ENCODE data around the gene GCK.

Gene GCK

GRCh38 chr7:44112231-44112996 is 76.8 kb downstream of the GCK start:
- ChIA-PET POLR2A (interaction anchor here (4.7 kb wide), 1 partner anchor 10 kb away, joined by 24 read pairs; the partner anchor contains the start of gene POLD2), CTCF (no interaction called here)
- peak; percentile 33 for DNase-seq (ENCODE audit: extremely low spot score)
- TF ChIP-seq SP1 (IDR thresholded peaks at IDR 0.05): no peak
- TF ChIP-seq FOXK2 (IDR thresholded peaks at IDR 0.05): no peak

DNA sequence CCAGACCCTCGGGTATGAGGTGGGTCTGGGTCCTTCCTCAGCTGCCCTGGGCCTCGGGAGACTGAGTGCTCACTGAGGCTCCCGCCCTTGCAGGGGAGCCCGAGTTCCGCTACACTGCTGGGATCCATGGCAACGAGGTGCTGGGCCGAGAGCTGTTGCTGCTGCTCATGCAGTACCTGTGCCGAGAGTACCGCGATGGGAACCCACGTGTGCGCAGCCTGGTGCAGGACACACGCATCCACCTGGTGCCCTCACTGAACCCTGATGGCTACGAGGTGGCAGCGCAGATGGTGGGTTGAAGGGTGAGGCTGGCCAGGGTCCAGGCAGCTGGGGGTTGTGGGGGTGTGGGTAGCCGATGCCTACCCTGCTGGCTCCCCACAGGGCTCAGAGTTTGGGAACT is 77.5 kb downstream of the GCK start:
- DNase-seq (ENCODE audit: extremely low spot score): no peak

GRCh38 chr7:44110719-44111635 is 78.3 kb downstream of the GCK start:
- no peak for DNase-seq (ENCODE audit: extremely low spot score)
- CTCF ChIA-PET: no interaction called here
- TF ChIP-seq, protein P1, sequence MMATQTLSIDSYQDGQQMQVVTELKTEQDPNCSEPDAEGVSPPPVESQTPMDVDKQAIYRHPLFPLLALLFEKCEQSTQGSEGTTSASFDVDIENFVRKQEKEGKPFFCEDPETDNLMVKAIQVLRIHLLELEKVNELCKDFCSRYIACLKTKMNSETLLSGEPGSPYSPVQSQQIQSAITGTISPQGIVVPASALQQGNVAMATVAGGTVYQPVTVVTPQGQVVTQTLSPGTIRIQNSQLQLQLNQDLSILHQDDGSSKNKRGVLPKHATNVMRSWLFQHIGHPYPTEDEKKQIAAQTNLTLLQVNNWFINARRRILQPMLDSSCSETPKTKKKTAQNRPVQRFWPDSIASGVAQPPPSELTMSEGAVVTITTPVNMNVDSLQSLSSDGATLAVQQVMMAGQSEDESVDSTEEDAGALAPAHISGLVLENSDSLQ (IDR thresholded peaks at IDR 0.05): no peak
- TF ChIP-seq SP1 (IDR thresholded peaks at IDR 0.05) (no peak), FOXA1 (IDR thresholded peaks at IDR 0.05) (no peak), CTBP1 (IDR thresholded peaks at IDR 0.05; ENCODE audit: borderline replicate concordance) (no peak), HDGF (IDR thresholded peaks at IDR 0.05; ENCODE audit: borderline replicate concordance) (no peak), L3MBTL2 (conservative IDR thresholded peaks at IDR 0.05) (no peak), ARNT (IDR thresholded peaks at IDR 0.05) (no peak), FOXM1 (IDR thresholded peaks at IDR 0.05; ENCODE audit: borderline replicate concordance) (no peak), ELF4 (IDR thresholded peaks at IDR 0.05) (no peak), FOXK2 (IDR thresholded peaks at IDR 0.05) (no peak), ZNF384 (IDR thresholded peaks at IDR 0.05) (no peak), NFRKB (IDR thresholded peaks at IDR 0.05) (no peak), BHLHE40 (IDR thresholded peaks at IDR 0.05; ENCODE audit: borderline replicate concordance) (no peak), SUZ12 (IDR thresholded peaks at IDR 0.05) (no peak), TARDBP (IDR thresholded peaks at IDR 0.05) (no peak), LEF1 (IDR thresholded peaks at IDR 0.05; ENCODE audit: borderline replicate concordance) (no peak)
- POLR2A ChIA-PET: interaction anchor here (4.7 kb wide), 1 partner anchor 12 kb away, joined by 24 read pairs; the partner anchor contains the start of gene POLD2

More for the DNA sequence above, 77.5 kb downstream of the GCK start:
- TF ChIP-seq NFRKB (IDR thresholded peaks at IDR 0.05) (no peak), L3MBTL2 (conservative IDR thresholded peaks at IDR 0.05) (no peak), ELF4 (IDR thresholded peaks at IDR 0.05) (no peak), ZNF384 (IDR thresholded peaks at IDR 0.05) (no peak), ARNT (IDR thresholded peaks at IDR 0.05) (no peak), CTBP1 (IDR thresholded peaks at IDR 0.05; ENCODE audit: borderline replicate concordance) (no peak), FOXM1 (IDR thresholded peaks at IDR 0.05; ENCODE audit: borderline replicate concordance) (no peak), FOXK2 (IDR thresholded peaks at IDR 0.05) (no peak), FOXA1 (IDR thresholded peaks at IDR 0.05) (no peak), LEF1 (IDR thresholded peaks at IDR 0.05; ENCODE audit: borderline replicate concordance) (no peak), SP1 (IDR thresholded peaks at IDR 0.05) (no peak)
- POLR2A ChIA-PET: interaction anchor here (4.7 kb wide), 1 partner anchor 11 kb away, joined by 24 read pairs; the partner anchor contains the start of gene POLD2
- CTCF ChIA-PET: no interaction called here

DNA sequence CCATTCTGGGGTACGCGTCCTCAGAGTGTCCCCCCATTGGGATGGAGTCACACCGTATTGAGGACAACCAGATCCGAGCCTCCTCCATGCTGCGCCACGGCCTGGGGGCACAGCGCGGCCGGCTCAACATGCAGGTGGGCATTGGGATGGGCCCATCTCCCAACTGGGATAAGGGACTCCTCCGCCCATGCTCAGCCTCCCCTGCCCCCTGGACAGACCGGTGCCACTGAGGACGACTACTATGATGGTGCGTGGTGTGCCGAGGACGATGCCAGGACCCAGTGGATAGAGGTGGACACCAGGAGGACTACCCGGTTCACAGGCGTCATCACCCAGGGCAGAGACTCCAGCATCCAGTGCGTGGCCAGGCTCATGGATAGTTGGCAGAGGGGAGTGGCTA is 79.2 kb downstream of the GCK start:
- CTCF ChIA-PET: no interaction called here
- POLR2A ChIA-PET: interaction anchor here (4.7 kb wide), 1 partner anchor 13 kb away, joined by 24 read pairs; the partner anchor contains the start of gene POLD2
- TF ChIP-seq, protein P1 (IDR thresholded peaks at IDR 0.05): no peak
- no peak for TF ChIP-seq FOXM1 (IDR thresholded peaks at IDR 0.05; ENCODE audit: borderline replicate concordance)
- TF ChIP-seq BHLHE40 (IDR thresholded peaks at IDR 0.05; ENCODE audit: borderline replicate concordance): no peak
- TF ChIP-seq ELF4 (IDR thresholded peaks at IDR 0.05): no peak
- no peak for TF ChIP-seq FOXK2 (IDR thresholded peaks at IDR 0.05)
- no peak for TF ChIP-seq L3MBTL2 (conservative IDR thresholded peaks at IDR 0.05)
- no peak for TF ChIP-seq SP1 (IDR thresholded peaks at IDR 0.05)
- no peak for TF ChIP-seq FOXA1 (IDR thresholded peaks at IDR 0.05)
- no peak for TF ChIP-seq SUZ12 (IDR thresholded peaks at IDR 0.05)
- TF ChIP-seq ARNT (IDR thresholded peaks at IDR 0.05): no peak
- no peak for TF ChIP-seq LEF1 (IDR thresholded peaks at IDR 0.05; ENCODE audit: borderline replicate concordance)
- no peak for TF ChIP-seq CTBP1 (IDR thresholded peaks at IDR 0.05; ENCODE audit: borderline replicate concordance)
- no peak for TF ChIP-seq HDGF (IDR thresholded peaks at IDR 0.05; ENCODE audit: borderline replicate concordance)
- no peak for TF ChIP-seq TARDBP (IDR thresholded peaks at IDR 0.05)
- TF ChIP-seq NFRKB (IDR thresholded peaks at IDR 0.05): no peak
- TF ChIP-seq ZNF384 (IDR thresholded peaks at IDR 0.05): no peak
- no peak for DNase-seq (ENCODE audit: extremely low spot score)

GRCh38 chr7:44108768-44109750 is 80.2 kb downstream of the GCK start:
- POLR2A ChIA-PET: interaction anchor here (1.0 to 4.7 kb wide), 2 partner anchors 11 to 14 kb away, joined by 3 to 24 read pairs; partner anchors contain the start of gene POLD2

More at GRCh38 chr7:44108768-44109750, 80.2 kb downstream of the GCK start:
- CTCF ChIA-PET: no interaction called here
- no peak for DNase-seq (ENCODE audit: extremely low spot score)
- no peak for TF ChIP-seq TARDBP (IDR thresholded peaks at IDR 0.05)
- no peak for TF ChIP-seq SP1 (IDR thresholded peaks at IDR 0.05)
- TF ChIP-seq CTBP1 (IDR thresholded peaks at IDR 0.05; ENCODE audit: borderline replicate concordance): no peak
- TF ChIP-seq HDGF (IDR thresholded peaks at IDR 0.05; ENCODE audit: borderline replicate concordance): no peak
- TF ChIP-seq L3MBTL2 (conservative IDR thresholded peaks at IDR 0.05): no peak
- TF ChIP-seq ZNF384 (IDR thresholded peaks at IDR 0.05): no peak
- TF ChIP-seq, protein P1 (IDR thresholded peaks at IDR 0.05): no peak
- TF ChIP-seq NFRKB (IDR thresholded peaks at IDR 0.05): no peak
- TF ChIP-seq SUZ12 (IDR thresholded peaks at IDR 0.05): no peak
- TF ChIP-seq FOXK2 (IDR thresholded peaks at IDR 0.05): no peak
- TF ChIP-seq ARNT (IDR thresholded peaks at IDR 0.05): no peak
- no peak for TF ChIP-seq FOXM1 (IDR thresholded peaks at IDR 0.05; ENCODE audit: borderline replicate concordance)
- no peak for TF ChIP-seq LEF1 (IDR thresholded peaks at IDR 0.05; ENCODE audit: borderline replicate concordance)
- no peak for TF ChIP-seq ELF4 (IDR thresholded peaks at IDR 0.05)
- TF ChIP-seq FOXA1 (IDR thresholded peaks at IDR 0.05): no peak
- TF ChIP-seq BHLHE40 (IDR thresholded peaks at IDR 0.05; ENCODE audit: borderline replicate concordance): no peak
